ENCODE data around the gene SHISA2.

SHISA2 gene

DNA sequence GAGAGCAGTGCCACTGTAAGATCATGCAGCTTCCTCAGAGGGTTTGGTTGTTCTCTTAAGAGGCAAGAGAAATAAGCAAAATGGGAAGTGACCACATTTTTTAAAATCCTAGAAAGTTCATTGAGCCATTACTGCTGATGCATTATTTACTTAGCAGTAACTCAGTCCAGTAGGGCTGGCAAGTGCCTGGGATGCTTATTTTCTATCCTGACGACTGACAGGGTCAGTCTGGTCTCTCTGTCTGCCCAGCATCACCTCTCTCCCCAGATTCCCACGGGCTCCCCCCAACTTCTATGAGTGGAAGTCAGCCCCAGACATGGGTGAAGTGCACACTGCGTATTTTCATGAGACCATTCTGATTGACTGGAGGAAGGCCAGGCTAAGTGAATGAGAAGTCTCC, 10.4 kb downstream of the SHISA2 start:
- TF ChIP-seq, protein P1, sequence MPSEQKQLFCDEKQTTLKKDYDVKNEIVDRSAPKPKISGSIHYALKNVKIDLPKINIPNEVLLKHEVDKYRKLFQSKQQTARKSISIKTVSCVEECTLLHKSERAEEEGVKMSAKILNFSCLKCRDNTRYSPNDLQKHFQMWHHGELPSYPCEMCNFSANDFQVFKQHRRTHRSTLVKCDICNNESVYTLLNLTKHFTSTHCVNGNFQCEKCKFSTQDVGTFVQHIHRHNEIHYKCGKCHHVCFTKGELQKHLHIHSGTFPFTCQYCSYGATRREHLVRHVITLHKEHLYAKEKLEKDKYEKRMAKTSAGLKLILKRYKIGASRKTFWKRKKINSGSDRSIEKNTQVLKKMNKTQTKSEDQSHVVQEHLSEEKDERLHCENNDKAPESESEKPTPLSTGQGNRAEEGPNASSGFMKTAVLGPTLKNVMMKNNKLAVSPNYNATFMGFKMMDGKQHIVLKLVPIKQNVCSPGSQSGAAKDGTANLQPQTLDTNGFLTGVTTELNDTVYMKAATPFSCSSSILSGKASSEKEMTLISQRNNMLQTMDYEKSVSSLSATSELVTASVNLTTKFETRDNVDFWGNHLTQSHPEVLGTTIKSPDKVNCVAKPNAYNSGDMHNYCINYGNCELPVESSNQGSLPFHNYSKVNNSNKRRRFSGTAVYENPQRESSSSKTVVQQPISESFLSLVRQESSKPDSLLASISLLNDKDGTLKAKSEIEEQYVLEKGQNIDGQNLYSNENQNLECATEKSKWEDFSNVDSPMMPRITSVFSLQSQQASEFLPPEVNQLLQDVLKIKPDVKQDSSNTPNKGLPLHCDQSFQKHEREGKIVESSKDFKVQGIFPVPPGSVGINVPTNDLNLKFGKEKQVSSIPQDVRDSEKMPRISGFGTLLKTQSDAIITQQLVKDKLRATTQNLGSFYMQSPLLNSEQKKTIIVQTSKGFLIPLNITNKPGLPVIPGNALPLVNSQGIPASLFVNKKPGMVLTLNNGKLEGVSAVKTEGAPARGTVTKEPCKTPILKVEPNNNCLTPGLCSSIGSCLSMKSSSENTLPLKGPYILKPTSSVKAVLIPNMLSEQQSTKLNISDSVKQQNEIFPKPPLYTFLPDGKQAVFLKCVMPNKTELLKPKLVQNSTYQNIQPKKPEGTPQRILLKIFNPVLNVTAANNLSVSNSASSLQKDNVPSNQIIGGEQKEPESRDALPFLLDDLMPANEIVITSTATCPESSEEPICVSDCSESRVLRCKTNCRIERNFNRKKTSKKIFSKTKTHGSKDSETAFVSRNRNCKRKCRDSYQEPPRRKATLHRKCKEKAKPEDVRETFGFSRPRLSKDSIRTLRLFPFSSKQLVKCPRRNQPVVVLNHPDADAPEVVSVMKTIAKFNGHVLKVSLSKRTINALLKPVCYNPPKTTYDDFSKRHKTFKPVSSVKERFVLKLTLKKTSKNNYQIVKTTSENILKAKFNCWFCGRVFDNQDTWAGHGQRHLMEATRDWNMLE (tag by site-specific recombination; conservative IDR thresholded peaks at IDR 0.05; ENCODE audit: low read depth): no peak
- TF ChIP-seq ZSCAN30 (tag by site-specific recombination; IDR thresholded peaks at IDR 0.05): no peak
- no peak for TF ChIP-seq KLF10 (tag by site-specific recombination; IDR thresholded peaks at IDR 0.05)
- no peak for TF ChIP-seq KLF8 (tag by site-specific recombination; IDR thresholded peaks at IDR 0.05)
- TF ChIP-seq EGR2 (tag by site-specific recombination; IDR thresholded peaks at IDR 0.05; ENCODE audit: low read depth): no peak
- TF ChIP-seq ZNF560 (tag by site-specific recombination; IDR thresholded peaks at IDR 0.05; ENCODE audit: borderline replicate concordance): no peak
- TF ChIP-seq KLF1 (tag by site-specific recombination; IDR thresholded peaks at IDR 0.05): no peak
- no peak for TF ChIP-seq ZNF558 (tag by site-specific recombination; IDR thresholded peaks at IDR 0.05)
- H3K9me3 ChIP-seq (ENCODE audit: control insufficient read depth, insufficient read depth, low read depth, low read length): no peaks in the 10 kb centered on the region
- H3K36me3 ChIP-seq (ENCODE audit: control insufficient read depth in 2 of 2, insufficient read depth in 1 of 2, low read length in 2 of 2): peaks cover 0 to 14% of the 10 kb centered on the region in 2 experiments; a peak in 2 of 3 replicates
- ChIA-PET CTCF (interaction anchor here (0.7 kb wide), 1 partner anchor 260 kb away, joined by 3 read pairs; no protein-coding TSS in a partner anchor), POLR2A (no interaction called here)
- no peak overlapping the region for H3K4me3 ChIP-seq (ENCODE audit: low read depth, low read length)
- H3K27ac ChIP-seq (ENCODE audit: extremely low read depth, low read depth, low read length): no peak overlapping the region
- H3K4me1 ChIP-seq (ENCODE audit: control insufficient read depth, insufficient read depth, low read length): no peaks in the 10 kb centered on the region

DNA sequence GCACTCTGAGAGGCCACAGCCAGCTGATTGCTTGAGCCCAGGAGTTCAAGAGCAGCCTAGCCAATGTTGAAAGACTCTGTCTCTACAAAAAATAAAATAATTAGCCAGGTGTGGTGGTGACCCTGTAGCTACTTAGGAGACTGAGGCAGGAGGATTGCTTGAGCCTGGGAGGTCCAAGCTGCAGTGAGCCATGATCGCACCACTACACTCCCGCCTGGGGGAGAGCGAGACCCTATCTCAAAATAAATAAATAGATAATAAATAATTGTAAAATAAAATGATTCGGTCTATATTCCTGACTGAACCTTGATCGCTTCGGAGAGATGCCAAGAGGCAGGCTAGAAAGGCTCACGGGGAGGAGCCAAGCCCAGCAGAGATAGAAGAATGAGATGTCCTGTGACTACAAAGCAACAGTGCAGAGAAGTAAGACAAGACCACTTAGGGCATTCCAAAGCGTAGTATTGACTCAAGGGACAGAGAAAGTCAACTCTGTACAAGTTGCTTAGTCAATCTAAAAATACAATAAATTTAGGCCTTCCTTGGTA, 12.8 kb downstream of the SHISA2 start:
- Histone ChIP-seq H3K4me3 (ENCODE audit: low read depth, low read length) (no peak overlapping the region), H3K4me1 (ENCODE audit: control insufficient read depth, insufficient read depth, low read length) (no peaks in the 10 kb centered on the region), H3K9me3 (ENCODE audit: control insufficient read depth, insufficient read depth, low read depth, low read length) (no peaks in the 10 kb centered on the region), H3K27ac (ENCODE audit: extremely low read depth, low read depth, low read length) (no peak overlapping the region), H3K36me3 (ENCODE audit: control insufficient read depth in 2 of 2, insufficient read depth in 1 of 2, low read length in 2 of 2) (peaks cover 0 to 3% of the 10 kb centered on the region in 2 experiments; a peak in 2 of 3 replicates)
- POLR2A ChIA-PET: no interaction called here
- CTCF ChIA-PET: interaction anchor here (0.6 kb wide), 1 partner anchor 245 kb away, joined by 3 read pairs; no protein-coding TSS in a partner anchor
- TF ChIP-seq ZBTB7A (tag by site-specific recombination; IDR thresholded peaks at IDR 0.05; ENCODE audit: low read depth) (no peak), ZBTB21 (tag by site-specific recombination; IDR thresholded peaks at IDR 0.05) (no peak), ZNF311 (tag by site-specific recombination; IDR thresholded peaks at IDR 0.05; ENCODE audit: borderline replicate concordance) (no peak), ZNF274 (IDR thresholded peaks at IDR 0.05; ENCODE audit: low read length) (no peak), ZNF274 (tag by site-specific recombination; IDR thresholded peaks at IDR 0.05; ENCODE audit: borderline replicate concordance) (no peak), ZNF223 (tag by site-specific recombination; IDR thresholded peaks at IDR 0.05) (no peak), FEZF1 (tag by site-specific recombination; IDR thresholded peaks at IDR 0.05) (no peak), ZNF202 (tag by site-specific recombination; IDR thresholded peaks at IDR 0.05; ENCODE audit: borderline replicate concordance) (no peak), ZNF302 (tag by site-specific recombination; IDR thresholded peaks at IDR 0.05; ENCODE audit: low read depth) (no peak), ZNF341 (tag by site-specific recombination; IDR thresholded peaks at IDR 0.05; ENCODE audit: low read depth) (no peak)
- TF ChIP-seq, protein P2, sequence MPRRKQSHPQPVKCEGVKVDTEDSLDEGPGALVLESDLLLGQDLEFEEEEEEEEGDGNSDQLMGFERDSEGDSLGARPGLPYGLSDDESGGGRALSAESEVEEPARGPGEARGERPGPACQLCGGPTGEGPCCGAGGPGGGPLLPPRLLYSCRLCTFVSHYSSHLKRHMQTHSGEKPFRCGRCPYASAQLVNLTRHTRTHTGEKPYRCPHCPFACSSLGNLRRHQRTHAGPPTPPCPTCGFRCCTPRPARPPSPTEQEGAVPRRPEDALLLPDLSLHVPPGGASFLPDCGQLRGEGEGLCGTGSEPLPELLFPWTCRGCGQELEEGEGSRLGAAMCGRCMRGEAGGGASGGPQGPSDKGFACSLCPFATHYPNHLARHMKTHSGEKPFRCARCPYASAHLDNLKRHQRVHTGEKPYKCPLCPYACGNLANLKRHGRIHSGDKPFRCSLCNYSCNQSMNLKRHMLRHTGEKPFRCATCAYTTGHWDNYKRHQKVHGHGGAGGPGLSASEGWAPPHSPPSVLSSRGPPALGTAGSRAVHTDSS (tag by site-specific recombination; IDR thresholded peaks at IDR 0.05): no peak
- TF ChIP-seq, protein P3, sequence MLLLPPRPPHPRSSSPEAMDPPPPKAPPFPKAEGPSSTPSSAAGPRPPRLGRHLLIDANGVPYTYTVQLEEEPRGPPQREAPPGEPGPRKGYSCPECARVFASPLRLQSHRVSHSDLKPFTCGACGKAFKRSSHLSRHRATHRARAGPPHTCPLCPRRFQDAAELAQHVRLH (tag by site-specific recombination; IDR thresholded peaks at IDR 0.05): no peak
- TF ChIP-seq, protein P4, sequence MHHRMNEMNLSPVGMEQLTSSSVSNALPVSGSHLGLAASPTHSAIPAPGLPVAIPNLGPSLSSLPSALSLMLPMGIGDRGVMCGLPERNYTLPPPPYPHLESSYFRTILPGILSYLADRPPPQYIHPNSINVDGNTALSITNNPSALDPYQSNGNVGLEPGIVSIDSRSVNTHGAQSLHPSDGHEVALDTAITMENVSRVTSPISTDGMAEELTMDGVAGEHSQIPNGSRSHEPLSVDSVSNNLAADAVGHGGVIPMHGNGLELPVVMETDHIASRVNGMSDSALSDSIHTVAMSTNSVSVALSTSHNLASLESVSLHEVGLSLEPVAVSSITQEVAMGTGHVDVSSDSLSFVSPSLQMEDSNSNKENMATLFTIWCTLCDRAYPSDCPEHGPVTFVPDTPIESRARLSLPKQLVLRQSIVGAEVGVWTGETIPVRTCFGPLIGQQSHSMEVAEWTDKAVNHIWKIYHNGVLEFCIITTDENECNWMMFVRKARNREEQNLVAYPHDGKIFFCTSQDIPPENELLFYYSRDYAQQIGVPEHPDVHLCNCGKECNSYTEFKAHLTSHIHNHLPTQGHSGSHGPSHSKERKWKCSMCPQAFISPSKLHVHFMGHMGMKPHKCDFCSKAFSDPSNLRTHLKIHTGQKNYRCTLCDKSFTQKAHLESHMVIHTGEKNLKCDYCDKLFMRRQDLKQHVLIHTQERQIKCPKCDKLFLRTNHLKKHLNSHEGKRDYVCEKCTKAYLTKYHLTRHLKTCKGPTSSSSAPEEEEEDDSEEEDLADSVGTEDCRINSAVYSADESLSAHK (tag by site-specific recombination; IDR thresholded peaks at IDR 0.05): no peak
- TF ChIP-seq, protein P5, sequence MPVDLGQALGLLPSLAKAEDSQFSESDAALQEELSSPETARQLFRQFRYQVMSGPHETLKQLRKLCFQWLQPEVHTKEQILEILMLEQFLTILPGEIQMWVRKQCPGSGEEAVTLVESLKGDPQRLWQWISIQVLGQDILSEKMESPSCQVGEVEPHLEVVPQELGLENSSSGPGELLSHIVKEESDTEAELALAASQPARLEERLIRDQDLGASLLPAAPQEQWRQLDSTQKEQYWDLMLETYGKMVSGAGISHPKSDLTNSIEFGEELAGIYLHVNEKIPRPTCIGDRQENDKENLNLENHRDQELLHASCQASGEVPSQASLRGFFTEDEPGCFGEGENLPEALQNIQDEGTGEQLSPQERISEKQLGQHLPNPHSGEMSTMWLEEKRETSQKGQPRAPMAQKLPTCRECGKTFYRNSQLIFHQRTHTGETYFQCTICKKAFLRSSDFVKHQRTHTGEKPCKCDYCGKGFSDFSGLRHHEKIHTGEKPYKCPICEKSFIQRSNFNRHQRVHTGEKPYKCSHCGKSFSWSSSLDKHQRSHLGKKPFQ (tag by site-specific recombination; IDR thresholded peaks at IDR 0.05): no peak
- TF ChIP-seq, protein P6, sequence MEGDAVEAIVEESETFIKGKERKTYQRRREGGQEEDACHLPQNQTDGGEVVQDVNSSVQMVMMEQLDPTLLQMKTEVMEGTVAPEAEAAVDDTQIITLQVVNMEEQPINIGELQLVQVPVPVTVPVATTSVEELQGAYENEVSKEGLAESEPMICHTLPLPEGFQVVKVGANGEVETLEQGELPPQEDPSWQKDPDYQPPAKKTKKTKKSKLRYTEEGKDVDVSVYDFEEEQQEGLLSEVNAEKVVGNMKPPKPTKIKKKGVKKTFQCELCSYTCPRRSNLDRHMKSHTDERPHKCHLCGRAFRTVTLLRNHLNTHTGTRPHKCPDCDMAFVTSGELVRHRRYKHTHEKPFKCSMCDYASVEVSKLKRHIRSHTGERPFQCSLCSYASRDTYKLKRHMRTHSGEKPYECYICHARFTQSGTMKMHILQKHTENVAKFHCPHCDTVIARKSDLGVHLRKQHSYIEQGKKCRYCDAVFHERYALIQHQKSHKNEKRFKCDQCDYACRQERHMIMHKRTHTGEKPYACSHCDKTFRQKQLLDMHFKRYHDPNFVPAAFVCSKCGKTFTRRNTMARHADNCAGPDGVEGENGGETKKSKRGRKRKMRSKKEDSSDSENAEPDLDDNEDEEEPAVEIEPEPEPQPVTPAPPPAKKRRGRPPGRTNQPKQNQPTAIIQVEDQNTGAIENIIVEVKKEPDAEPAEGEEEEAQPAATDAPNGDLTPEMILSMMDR (tag by site-specific recombination; IDR thresholded peaks at IDR 0.05): no peak

Data from HEK293 (cell line).